HepG2 (cell line): Measurements from ENCODE around the gene VTN. TPM values are rescaled to one million over a fixed set of nuclear protein-coding genes. Genes with fewer than 3 reads are reported as not detected.

Experiments used
- ESRRA ChIP-seq: sonication (generic); formaldehyde crosslinking; IDR thresholded peaks from 2 replicates; pipeline ENCODE4 v1.5.1; 2020; ENCODE audit warnings: mild to moderate bottlenecking, low read depth, missing genetic modification reagents
- IRX3 ChIP-seq: sonication (generic); formaldehyde crosslinking; IDR thresholded peaks from 2 replicates; pipeline ENCODE4 v1.8.1; 2023; ENCODE audit warnings: mild to moderate bottlenecking, low read depth, missing genetic modification reagents, borderline replicate concordance
- MEF2D ChIP-seq: sonication (generic); formaldehyde crosslinking; IDR thresholded peaks from 2 replicates; pipeline ENCODE4 v1.5.1; 2020; ENCODE audit warnings: mild to moderate bottlenecking, missing genetic modification reagents
- RBAK ChIP-seq: sonication (generic); formaldehyde crosslinking; IDR thresholded peaks from 2 replicates; pipeline ENCODE4 v1.5.1; 2020; ENCODE audit warnings: mild to moderate bottlenecking, missing genetic modification reagents
- SMAD9 ChIP-seq: sonication (generic); formaldehyde crosslinking; IDR thresholded peaks from 2 replicates; pipeline ENCODE4 v1.5.1; 2020; ENCODE audit warnings: mild to moderate bottlenecking, missing genetic modification reagents
- SOX13 ChIP-seq, 3 experiments: fragments of 450-650 bp in 1 of 3; sonication (generic) in 1 of 3; formaldehyde crosslinking in 1 of 3; IDR thresholded peaks in 2 of 3; conservative IDR thresholded peaks in 1 of 3; 2 replicates each; pipeline versions ENCODE4 v1.5.0 to v1.6.1; 2016 to 2020; ENCODE audit warnings: antibody characterized with exemption in 1 of 3, mild to moderate bottlenecking in 1 of 3, missing compliant biosample characterization in 1 of 3, missing genetic modification reagents in 1 of 3, moderate library complexity in 1 of 3
- SP5 ChIP-seq: IDR thresholded peaks from 2 replicates; pipeline ENCODE4 v1.6.1; 2016; ENCODE audit warnings: low read depth, borderline replicate concordance
- SSRP1 ChIP-seq: IDR thresholded peaks from 2 replicates; pipeline ENCODE4 v1.6.1; 2016; ENCODE audit warnings: control low read depth
- TBL1XR1 ChIP-seq: fragments of 150-350 bp; IDR thresholded peaks from 2 replicates; pipeline ENCODE4 v1.6.1; 2014; ENCODE audit warnings: borderline replicate concordance, low read length; ENCODE audit not compliant: partially characterized antibody
- ZNF335 ChIP-seq: sonication (generic); formaldehyde crosslinking; IDR thresholded peaks from 2 replicates; pipeline ENCODE4 v1.4.0; 2020; ENCODE audit warnings: missing genetic modification reagents
- ZNF556 ChIP-seq: sonication (generic); formaldehyde crosslinking; IDR thresholded peaks from 2 replicates; pipeline ENCODE4 v1.4.0; 2020; ENCODE audit warnings: mild to moderate bottlenecking, missing genetic modification reagents, borderline replicate concordance
- ZNF879 ChIP-seq: sonication (generic); formaldehyde crosslinking; IDR thresholded peaks from 2 replicates; pipeline ENCODE4 v1.8.1; 2023; ENCODE audit warnings: missing genetic modification reagents
- ZSCAN20 ChIP-seq: sonication (generic); formaldehyde crosslinking; IDR thresholded peaks from 2 replicates; pipeline ENCODE4 v1.4.0; 2020; ENCODE audit warnings: missing genetic modification reagents, mild to moderate bottlenecking, borderline replicate concordance
- polyA plus RNA-seq, 8 experiments: library from polyadenylated mRNA; depleted of rRNA in 3 of 8; stranded (reverse) in 7 of 8; unstranded in 1 of 8; fragments of >200 nt; fragmentation: Illumina TruSeq in 4 of 8; extraction: Trizol in 4 of 8; gene quantifications; 2 replicates each; pipeline versions ENCODE4 v1.2.1 to v1.2.3, GENCODE V29; 2011 to 2016; ENCODE audit warnings: low read depth in 4 of 8, missing spikeins in 1 of 8, mixed read lengths in 1 of 8; ENCODE audit not compliant: insufficient read depth in 1 of 8
- total RNA-seq, 5 experiments: library from RNA; depleted of rRNA; stranded (reverse); fragments of >200 nt; fragmentation: Illumina TruSeq; extraction: Trizol; gene quantifications; 2 replicates each; pipeline ENCODE4 v1.2.3, GENCODE V29; 2016; ENCODE audit warnings: low read depth in 1 of 5
- TF ChIP-seq, protein P1 (sequence below): sonication (generic); formaldehyde crosslinking; IDR thresholded peaks from 2 replicates; pipeline ENCODE4 v1.5.0; 2020; ENCODE audit warnings: missing genetic modification reagents
- TF ChIP-seq, protein P2 (sequence below): IDR thresholded peaks from 2 replicates; pipeline ENCODE4 v1.6.1; 2012; ENCODE audit warnings: inconsistent platforms
- TF ChIP-seq, protein P3 (sequence below): IDR thresholded peaks from 2 replicates; pipeline ENCODE4 v1.6.1; 2016; ENCODE audit warnings: low read depth, missing genetic modification reagents, missing compliant biosample characterization
- TF ChIP-seq, protein P4 (sequence below): sonication (generic); formaldehyde crosslinking; IDR thresholded peaks from 2 replicates; pipeline ENCODE4 v1.4.0; 2020; ENCODE audit warnings: mild to moderate bottlenecking, low read depth, missing genetic modification reagents
- TF ChIP-seq, protein P5 (sequence below): IDR thresholded peaks from 2 replicates; pipeline ENCODE4 v1.6.1; 2016; ENCODE audit warnings: low read depth

The VTN gene
- total and polyA plus RNA-seq, 2 of the 13 experiments (the other 11 are each of a cell fraction or from before 2014, with no cell fraction given): 108 to 131 TPM

DNA sequence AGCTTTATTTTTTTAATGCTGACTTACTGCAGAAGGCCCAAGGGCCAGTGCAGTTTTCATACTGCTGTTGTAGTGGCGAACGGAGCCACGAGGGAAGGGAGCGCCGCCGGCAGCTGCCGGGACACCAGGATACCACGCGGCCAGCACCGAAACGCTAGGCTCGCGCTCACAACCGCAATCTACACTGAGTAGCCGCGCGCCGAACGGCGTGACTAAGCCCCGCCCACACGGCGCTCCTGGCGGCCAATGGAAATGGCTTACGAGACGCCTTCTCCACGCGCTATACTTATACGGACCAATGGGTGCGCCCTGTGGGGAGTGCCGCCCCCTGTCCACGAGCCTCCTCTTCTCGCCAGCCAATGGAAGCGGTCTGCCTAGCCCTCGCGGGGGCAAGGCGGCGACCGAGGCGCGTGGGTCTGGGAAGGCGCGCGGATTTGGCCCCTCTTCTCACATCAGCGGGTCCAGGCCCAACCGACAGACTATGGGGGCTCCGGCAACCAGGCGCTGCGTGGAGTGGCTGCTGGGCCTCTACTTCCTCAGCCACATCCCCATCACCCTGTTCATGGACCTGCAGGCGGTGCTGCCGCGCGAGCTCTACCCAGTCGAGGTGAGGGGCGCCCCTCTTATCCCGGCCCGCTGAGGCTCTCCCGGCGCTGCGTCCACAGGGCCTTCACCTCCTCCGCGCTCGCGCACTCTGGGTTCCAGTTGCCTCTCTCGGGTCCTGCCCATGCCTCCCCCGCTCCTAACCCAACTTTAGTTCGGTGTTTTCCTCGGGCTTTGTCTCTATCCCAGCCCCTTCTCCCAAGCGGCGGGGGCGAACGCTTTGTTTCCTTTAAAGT is 51.1 kb downstream of the VTN start, which contains the start of gene TMEM97 (continued):
- no peak for TF ChIP-seq SOX13 (IDR thresholded peaks at IDR 0.05)
- TF ChIP-seq SOX13 (CRISPR knock-in tag; conservative IDR thresholded peaks at IDR 0.05 in 1 of 2, IDR thresholded peaks at IDR 0.05 in 1 of 2): no peak
- no peak for TF ChIP-seq ZNF556
- no peak for TF ChIP-seq RBAK (CRISPR knock-in tag)
- TF ChIP-seq TBL1XR1: no peak
- no peak for TF ChIP-seq ZNF335
- TF ChIP-seq SMAD9 (CRISPR knock-in tag): no peak
- peak; percentile 95; the same call in 1 of the 2 replicates for TF ChIP-seq IRX3 (CRISPR knock-in tag)
- no peak; the same call in 1 of the 2 replicates for TF ChIP-seq ZNF879
- TF ChIP-seq, protein P1, sequence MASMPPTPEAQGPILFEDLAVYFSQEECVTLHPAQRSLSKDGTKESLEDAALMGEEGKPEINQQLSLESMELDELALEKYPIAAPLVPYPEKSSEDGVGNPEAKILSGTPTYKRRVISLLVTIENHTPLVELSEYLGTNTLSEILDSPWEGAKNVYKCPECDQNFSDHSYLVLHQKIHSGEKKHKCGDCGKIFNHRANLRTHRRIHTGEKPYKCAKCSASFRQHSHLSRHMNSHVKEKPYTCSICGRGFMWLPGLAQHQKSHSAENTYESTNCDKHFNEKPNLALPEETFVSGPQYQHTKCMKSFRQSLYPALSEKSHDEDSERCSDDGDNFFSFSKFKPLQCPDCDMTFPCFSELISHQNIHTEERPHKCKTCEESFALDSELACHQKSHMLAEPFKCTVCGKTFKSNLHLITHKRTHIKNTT: no peak
- TF ChIP-seq, protein P2, sequence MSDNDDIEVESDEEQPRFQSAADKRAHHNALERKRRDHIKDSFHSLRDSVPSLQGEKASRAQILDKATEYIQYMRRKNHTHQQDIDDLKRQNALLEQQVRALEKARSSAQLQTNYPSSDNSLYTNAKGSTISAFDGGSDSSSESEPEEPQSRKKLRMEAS: peak; percentile 96
- no peak for TF ChIP-seq SSRP1
- TF ChIP-seq SP5 (CRISPR knock-in tag): no peak
- TF ChIP-seq MEF2D (CRISPR knock-in tag): peak; percentile 42; the same call in 1 of the 2 replicates
- TF ChIP-seq, protein P3, sequence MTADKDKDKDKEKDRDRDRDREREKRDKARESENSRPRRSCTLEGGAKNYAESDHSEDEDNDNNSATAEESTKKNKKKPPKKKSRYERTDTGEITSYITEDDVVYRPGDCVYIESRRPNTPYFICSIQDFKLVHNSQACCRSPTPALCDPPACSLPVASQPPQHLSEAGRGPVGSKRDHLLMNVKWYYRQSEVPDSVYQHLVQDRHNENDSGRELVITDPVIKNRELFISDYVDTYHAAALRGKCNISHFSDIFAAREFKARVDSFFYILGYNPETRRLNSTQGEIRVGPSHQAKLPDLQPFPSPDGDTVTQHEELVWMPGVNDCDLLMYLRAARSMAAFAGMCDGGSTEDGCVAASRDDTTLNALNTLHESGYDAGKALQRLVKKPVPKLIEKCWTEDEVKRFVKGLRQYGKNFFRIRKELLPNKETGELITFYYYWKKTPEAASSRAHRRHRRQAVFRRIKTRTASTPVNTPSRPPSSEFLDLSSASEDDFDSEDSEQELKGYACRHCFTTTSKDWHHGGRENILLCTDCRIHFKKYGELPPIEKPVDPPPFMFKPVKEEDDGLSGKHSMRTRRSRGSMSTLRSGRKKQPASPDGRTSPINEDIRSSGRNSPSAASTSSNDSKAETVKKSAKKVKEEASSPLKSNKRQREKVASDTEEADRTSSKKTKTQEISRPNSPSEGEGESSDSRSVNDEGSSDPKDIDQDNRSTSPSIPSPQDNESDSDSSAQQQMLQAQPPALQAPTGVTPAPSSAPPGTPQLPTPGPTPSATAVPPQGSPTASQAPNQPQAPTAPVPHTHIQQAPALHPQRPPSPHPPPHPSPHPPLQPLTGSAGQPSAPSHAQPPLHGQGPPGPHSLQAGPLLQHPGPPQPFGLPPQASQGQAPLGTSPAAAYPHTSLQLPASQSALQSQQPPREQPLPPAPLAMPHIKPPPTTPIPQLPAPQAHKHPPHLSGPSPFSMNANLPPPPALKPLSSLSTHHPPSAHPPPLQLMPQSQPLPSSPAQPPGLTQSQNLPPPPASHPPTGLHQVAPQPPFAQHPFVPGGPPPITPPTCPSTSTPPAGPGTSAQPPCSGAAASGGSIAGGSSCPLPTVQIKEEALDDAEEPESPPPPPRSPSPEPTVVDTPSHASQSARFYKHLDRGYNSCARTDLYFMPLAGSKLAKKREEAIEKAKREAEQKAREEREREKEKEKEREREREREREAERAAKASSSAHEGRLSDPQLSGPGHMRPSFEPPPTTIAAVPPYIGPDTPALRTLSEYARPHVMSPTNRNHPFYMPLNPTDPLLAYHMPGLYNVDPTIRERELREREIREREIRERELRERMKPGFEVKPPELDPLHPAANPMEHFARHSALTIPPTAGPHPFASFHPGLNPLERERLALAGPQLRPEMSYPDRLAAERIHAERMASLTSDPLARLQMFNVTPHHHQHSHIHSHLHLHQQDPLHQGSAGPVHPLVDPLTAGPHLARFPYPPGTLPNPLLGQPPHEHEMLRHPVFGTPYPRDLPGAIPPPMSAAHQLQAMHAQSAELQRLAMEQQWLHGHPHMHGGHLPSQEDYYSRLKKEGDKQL: no peak
- peak; percentile 20; the same call in 1 of the 2 replicates for TF ChIP-seq ESRRA
- 0 out of 2 replicates have a peak, but pooled peaks have one; percentile 52 for TF ChIP-seq ZSCAN20 (CRISPR knock-in tag)
- TF ChIP-seq, protein P4, sequence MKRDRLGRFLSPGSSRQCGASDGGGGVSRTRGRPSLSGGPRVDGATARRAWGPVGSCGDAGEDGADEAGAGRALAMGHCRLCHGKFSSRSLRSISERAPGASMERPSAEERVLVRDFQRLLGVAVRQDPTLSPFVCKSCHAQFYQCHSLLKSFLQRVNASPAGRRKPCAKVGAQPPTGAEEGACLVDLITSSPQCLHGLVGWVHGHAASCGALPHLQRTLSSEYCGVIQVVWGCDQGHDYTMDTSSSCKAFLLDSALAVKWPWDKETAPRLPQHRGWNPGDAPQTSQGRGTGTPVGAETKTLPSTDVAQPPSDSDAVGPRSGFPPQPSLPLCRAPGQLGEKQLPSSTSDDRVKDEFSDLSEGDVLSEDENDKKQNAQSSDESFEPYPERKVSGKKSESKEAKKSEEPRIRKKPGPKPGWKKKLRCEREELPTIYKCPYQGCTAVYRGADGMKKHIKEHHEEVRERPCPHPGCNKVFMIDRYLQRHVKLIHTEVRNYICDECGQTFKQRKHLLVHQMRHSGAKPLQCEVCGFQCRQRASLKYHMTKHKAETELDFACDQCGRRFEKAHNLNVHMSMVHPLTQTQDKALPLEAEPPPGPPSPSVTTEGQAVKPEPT (CRISPR knock-in tag): peak; percentile 86; the same call in 1 of the 2 replicates
- TF ChIP-seq, protein P5, sequence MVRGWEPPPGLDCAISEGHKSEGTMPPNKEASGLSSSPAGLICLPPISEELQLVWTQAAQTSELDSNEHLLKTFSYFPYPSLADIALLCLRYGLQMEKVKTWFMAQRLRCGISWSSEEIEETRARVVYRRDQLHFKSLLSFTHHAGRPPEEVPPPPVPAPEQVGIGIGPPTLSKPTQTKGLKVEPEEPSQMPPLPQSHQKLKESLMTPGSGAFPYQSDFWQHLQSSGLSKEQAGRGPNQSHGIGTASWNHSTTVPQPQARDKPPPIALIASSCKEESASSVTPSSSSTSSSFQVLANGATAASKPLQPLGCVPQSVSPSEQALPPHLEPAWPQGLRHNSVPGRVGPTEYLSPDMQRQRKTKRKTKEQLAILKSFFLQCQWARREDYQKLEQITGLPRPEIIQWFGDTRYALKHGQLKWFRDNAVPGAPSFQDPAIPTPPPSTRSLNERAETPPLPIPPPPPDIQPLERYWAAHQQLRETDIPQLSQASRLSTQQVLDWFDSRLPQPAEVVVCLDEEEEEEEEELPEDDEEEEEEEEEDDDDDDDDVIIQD: no peak
